WERI-Rb-1 (cell line): Measurements from ENCODE around the gene ITGB3.

Experiments
- DNase-seq: peaks from one replicate; pipeline ENCODE4 v3.0.0-alpha.2; 2020
- H3K27ac ChIP-seq: fragments of 250-450 bp; sonication (Bioruptor Pico); 2 replicates; pipeline ENCODE4 v1.5.1; 2020; ENCODE audit warnings: mild to moderate bottlenecking, moderate library complexity
- H3K27me3 ChIP-seq: fragments of 250-450 bp; sonication (Bioruptor Pico); 2 replicates; pipeline ENCODE4 v1.5.1; 2021; ENCODE audit warnings: mild to moderate bottlenecking, low read depth, moderate library complexity; ENCODE audit not compliant: insufficient read depth, severe bottlenecking
- H3K36me3 ChIP-seq: fragments of 250-450 bp; sonication (Bioruptor Pico); 2 replicates; pipeline ENCODE4 v1.5.1; 2020; ENCODE audit warnings: mild to moderate bottlenecking, moderate library complexity
- H3K4me3 ChIP-seq: 2 replicates; pipeline ENCODE4 v1.5.1; 2011; ENCODE audit warnings: low read depth, mild to moderate bottlenecking, control low read depth, low read length
- H3K9me3 ChIP-seq: fragments of 250-450 bp; sonication (Bioruptor Pico); 2 replicates; pipeline ENCODE4 v1.5.1; 2021; ENCODE audit warnings: mild to moderate bottlenecking, moderate library complexity; ENCODE audit not compliant: severe bottlenecking
- TF ChIP-seq, protein P1 (sequence below): IDR thresholded peaks from 2 replicates; pipeline ENCODE4 v1.5.1; 2011; ENCODE audit warnings: low read depth, mild to moderate bottlenecking, control low read depth, inconsistent platforms, low read length

The ITGB3 gene

DNA sequence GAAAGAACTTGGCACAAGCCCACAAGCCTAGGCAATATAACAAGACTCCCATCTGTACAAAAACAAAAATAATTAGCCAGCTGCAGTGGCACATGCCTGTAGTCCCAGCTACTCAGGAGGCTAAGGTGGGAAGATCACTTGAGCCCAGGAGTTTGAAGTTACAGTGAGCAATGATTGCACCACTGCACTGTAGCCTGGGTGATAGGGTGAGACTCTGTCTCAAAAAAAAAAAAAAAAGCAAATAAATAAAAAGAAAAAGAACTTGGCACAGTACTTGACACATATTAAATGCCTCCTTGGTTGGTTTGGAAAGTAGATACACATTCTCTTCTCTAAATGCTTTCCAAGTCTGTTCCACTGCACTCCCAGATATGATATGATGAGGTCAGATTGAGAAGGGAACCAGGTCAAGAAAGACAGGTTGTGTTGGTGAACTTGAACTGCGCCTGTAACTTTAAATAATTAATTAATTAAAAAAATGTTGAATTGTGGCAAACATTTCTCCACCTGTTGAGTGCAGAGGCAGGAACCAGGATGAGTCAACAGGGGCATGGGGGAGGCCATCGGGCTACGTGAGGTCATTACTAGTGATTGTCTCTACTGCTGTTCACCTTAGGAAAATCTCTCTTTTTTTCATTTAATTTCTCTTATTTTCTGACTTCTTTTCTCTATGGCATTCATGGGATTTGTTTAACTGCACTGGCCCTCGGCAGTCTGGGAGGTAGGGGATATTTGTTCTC, 44.2 kb downstream of the ITGB3 start:
- no peak overlapping the region for H3K27ac ChIP-seq
- no peaks in the 10 kb centered on the region for H3K27me3 ChIP-seq
- no peak overlapping the region for H3K4me3 ChIP-seq
- H3K36me3 ChIP-seq = no peaks in the 10 kb centered on the region
- no peaks in the 10 kb centered on the region for H3K9me3 ChIP-seq
- DNase-seq = no peak
- TF ChIP-seq, protein P1, sequence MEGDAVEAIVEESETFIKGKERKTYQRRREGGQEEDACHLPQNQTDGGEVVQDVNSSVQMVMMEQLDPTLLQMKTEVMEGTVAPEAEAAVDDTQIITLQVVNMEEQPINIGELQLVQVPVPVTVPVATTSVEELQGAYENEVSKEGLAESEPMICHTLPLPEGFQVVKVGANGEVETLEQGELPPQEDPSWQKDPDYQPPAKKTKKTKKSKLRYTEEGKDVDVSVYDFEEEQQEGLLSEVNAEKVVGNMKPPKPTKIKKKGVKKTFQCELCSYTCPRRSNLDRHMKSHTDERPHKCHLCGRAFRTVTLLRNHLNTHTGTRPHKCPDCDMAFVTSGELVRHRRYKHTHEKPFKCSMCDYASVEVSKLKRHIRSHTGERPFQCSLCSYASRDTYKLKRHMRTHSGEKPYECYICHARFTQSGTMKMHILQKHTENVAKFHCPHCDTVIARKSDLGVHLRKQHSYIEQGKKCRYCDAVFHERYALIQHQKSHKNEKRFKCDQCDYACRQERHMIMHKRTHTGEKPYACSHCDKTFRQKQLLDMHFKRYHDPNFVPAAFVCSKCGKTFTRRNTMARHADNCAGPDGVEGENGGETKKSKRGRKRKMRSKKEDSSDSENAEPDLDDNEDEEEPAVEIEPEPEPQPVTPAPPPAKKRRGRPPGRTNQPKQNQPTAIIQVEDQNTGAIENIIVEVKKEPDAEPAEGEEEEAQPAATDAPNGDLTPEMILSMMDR = no peak

DNA sequence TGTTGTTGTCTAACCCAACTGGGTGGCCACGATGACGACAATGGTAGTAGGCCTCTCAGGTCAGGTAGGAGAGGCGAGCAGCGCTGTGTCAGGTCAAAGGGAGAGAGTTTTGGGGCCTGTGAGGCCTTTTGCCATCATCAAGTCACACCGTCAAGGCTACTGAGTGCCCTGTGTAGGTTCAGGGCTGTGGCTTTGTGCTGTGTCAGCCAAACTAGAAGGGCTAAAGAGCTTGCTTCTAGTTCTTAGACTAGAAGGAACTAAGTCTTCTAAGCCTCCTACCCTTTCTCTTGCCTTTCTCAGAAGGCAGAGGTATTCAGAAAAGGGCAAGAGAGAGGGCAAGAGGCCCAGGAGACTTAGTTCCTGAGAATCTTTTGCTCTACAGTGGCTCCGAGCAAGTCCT, 45.1 kb downstream of the ITGB3 start:
- H3K36me3 ChIP-seq = no peaks in the 10 kb centered on the region
- no peaks in the 10 kb centered on the region for H3K27me3 ChIP-seq
- TF ChIP-seq, protein P1 = no peak

DNA sequence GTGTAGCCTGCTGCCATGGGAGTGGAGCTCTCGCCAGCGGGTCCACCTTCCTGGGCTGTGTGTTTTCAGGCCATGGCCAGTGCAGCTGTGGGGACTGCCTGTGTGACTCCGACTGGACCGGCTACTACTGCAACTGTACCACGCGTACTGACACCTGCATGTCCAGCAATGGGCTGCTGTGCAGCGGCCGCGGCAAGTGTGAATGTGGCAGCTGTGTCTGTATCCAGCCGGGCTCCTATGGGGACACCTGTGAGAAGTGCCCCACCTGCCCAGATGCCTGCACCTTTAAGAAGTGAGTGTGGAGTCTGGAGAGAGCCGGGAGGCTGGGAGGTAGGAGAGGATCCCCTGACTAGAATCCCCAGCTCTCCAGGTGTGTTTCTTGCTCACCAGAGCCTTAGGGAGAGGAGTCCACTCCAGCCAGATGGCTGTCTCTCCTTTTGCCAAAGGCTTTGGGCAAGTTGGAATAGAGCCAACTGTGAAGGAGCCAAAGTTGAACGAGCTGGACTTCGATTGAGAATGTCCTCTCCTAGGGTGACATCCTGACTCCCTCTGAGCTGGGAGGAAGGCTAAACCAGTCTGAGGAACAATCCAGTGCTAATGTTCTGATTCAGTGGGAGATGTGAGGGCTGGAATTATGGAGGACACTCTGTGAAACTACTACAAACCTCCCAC, 45.7 kb downstream of the ITGB3 start:
- Histone ChIP-seq H3K9me3 (no peaks in the 10 kb centered on the region), H3K27ac (no peak overlapping the region), H3K27me3 (no peaks in the 10 kb centered on the region), H3K4me3 (no peak overlapping the region), H3K36me3 (no peaks in the 10 kb centered on the region)
- TF ChIP-seq, protein P1 = no peak
- DNase-seq = no peak

More for the DNA sequence above, 45.1 kb downstream of the ITGB3 start:
- Histone ChIP-seq H3K27ac (no peak overlapping the region), H3K9me3 (no peaks in the 10 kb centered on the region), H3K4me3 (no peak overlapping the region)
- no peak for DNase-seq

DNA sequence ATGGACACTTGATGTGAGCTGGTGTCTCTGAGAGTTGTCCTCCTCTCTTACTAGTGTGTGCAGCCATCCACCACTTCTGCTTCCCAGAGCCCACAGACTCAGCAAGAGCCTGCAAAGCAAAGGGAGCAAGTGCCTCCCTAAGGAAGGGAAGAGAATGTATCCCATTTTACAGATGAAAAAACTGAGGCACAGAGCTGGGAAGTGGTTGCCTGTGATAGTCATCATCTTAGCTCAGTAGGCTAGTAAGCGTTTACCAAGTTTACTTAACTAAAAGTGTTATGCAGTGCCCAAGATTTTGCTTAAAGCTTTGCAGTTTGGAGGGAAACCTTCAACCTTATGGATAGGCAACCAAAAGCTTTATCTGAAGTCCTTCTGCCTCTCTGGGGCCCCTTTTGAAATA, 47.1 kb downstream of the ITGB3 start:
- Histone ChIP-seq H3K9me3 (no peaks in the 10 kb centered on the region), H3K27me3 (no peaks in the 10 kb centered on the region), H3K27ac (no peak overlapping the region), H3K36me3 (no peaks in the 10 kb centered on the region), H3K4me3 (no peak overlapping the region)
- TF ChIP-seq, protein P1 = no peak
- DNase-seq = no peak

DNA sequence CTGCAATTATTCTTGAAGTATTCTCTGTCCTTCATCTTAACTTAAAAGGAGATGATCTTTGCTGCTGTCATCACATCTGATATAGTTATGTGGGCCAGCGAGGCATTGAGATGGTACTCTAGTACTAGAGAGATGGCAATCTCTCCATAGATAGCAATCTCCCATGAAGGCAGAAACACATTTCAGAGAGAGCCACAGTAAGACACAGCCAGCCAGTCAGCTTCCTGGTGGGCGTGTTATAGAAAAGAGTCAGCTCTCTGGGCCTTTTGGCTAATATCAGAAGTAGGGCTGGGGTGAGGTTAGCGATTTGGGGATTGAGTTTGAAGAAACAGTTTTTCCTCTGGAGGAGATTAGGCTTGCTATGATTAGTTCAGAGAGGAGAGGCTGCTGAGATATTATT, 47.5 kb downstream of the ITGB3 start:
- H3K27ac ChIP-seq = no peak overlapping the region
- no peak overlapping the region for H3K4me3 ChIP-seq
- no peaks in the 10 kb centered on the region for H3K27me3 ChIP-seq
- no peaks in the 10 kb centered on the region for H3K36me3 ChIP-seq
- no peak for DNase-seq
- TF ChIP-seq, protein P1 = no peak
- H3K9me3 ChIP-seq = no peaks in the 10 kb centered on the region
